GM21515 (cell line): ENCODE results near the gene NKTR.

Experiments
- ATAC-seq: cut with Tn5 transposase; IDR thresholded peaks from one replicate; pipeline ENCODE4 v1.9.1; 2021; ENCODE audit not compliant: unreplicated experiment

Gene NKTR

GRCh38 chr3:42647821-42648459 is 47.5 kb downstream of the NKTR start:
- ATAC-seq, result no peak

GRCh38 chr3:42649006-42649405 is 48.5 kb downstream of the NKTR start:
- ATAC-seq, result no peak

- ATAC-seq, result no peak
Measured at GRCh38 chr3:42649783-42650182, 49.3 kb downstream of the NKTR start.

GRCh38 chr3:42651248-42652091 is 51.0 kb downstream of the NKTR start:
- no peak for ATAC-seq

DNA sequence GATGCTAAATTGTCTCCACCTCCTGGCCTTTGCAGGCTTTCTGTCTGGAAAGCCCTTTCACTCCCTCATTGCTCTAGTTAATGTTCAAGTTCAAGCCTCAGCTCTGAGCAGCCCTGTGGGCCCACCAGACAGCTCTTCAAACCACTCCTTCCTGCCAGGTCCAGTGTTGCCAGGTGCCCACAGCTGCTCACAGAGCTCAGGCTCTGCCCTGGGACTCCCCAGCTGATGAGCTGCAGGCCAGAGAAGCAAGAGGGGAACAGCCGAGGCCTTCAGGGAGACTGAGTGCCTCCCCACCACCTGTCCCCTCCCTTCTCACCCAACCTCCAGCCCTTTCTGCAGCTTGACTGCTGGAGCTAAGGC is 51.7 kb downstream of the NKTR start:
- no peak for ATAC-seq

DNA sequence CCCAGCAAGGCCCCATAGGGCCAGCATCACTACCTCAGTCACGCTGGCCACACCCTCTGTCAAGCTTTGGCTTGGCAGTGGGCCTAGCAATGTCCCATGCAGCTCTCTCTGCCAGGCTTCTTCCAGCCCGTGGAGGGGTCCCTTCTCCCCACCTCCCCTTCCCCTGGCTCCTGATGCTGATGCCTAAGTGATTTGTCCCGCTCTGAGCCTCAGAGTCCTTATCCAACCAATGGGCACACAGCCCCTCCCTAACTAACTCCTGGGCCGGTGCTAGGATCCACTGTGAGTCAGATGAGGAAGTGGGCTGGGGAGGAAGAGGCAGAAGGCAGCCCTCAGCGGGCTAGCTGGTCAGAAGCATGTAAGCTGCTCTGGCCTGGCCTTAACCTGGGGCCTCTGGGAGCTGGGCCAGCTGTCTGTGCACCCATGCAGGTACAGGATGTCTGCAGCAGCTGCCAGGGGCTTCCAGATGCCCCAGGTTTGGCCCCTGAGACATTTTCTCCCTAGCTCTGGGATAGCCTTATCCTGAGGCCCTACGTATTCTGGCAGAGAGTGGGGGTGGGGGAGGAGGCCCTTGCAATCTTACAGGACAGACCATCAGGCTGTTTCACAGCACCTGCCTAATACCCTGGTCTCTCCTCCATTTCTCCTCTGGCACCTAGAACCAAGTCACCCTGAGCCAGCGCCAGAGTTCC is 52.3 kb downstream of the NKTR start:
- no peak for ATAC-seq

GRCh38 chr3:42653303-42653559 is 52.7 kb downstream of the NKTR start:
- no peak for ATAC-seq

GRCh38 chr3:42653560-42654330 is 53.3 kb downstream of the NKTR start, which contains the start of gene ZBTB47:
TSS of gene ZBTB47 (plus strand) at chr3:42653697. CDS start at chr3:42658356, 4,659 bp downstream.
- ATAC-seq, result no peak

GRCh38 chr3:42654331-42655201 is 54.1 kb downstream of the NKTR start:
- ATAC-seq, result no peak

- ATAC-seq, result no peak
Measured at GRCh38 chr3:42655331-42655888, 54.9 kb downstream of the NKTR start.

DNA sequence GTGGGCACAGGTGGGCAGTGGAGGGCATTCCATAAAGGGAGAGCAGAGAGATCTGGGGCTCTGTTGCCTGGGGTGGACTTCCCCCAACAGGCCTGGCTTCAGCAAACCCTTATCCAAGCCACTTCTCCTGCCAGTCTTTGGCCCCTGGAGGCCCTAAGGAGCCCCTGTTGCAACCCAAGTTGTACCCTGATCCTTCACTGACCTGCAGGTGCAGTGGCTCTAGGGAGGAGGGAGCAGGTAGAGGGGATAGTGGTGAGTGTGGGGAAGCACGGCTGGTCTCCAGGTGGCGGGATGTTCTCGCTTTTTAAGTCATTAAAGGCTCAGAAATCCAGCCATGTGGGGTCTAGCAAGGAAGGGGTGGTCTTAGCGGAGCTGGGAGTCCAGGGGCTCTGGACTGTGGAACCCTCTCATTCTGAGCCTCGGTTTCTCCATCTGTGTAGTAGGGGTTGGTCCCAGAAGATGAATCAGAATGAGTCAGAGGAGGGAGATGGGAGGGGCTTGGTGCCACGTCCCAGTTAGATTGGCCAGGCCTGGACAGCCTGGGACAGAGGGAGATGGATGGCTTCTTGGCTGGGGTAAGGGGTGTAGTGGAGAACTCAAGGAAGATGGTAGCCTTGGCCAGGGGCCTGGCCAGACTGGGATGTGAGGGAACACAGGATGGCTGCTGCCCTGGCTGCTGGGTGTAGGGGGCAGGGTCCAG is 55.6 kb downstream of the NKTR start:
- ATAC-seq, result no peak

GRCh38 chr3:42656680-42657610 is 56.5 kb downstream of the NKTR start:
- ATAC-seq, result no peak

- no peak for ATAC-seq
Measured at GRCh38 chr3:42657675-42658074, 57.2 kb downstream of the NKTR start.

GRCh38 chr3:42658091-42658770 is 57.7 kb downstream of the NKTR start:
- no peak for ATAC-seq

GRCh38 chr3:42658771-42659390 is 58.4 kb downstream of the NKTR start:
- ATAC-seq, result no peak

DNA sequence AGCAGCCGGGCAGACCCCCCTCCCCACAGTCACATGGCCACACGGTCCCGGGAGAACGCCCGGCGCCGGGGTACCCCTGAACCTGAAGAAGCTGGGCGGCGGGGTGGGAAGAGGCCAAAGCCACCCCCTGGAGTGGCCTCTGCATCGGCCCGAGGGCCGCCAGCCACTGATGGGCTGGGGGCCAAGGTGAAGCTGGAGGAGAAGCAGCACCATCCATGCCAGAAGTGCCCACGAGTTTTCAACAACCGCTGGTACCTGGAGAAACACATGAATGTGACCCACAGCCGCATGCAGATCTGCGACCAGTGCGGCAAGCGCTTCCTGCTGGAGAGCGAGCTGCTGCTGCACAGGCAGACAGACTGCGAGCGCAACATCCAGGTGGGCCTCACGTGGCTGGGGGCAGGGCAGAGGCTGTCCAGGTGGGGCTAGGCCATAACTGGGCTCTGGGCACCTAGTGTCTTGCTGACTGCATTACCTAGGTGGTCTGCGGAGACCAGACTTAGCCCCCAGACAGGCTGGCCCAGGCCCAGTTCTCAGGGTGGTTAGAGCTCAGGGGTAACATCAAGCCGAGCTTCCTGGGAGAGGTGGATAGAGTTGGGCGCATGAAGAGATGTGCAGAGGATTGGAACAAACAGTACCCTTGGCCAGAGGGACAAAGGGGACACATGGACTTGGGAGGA is 59.1 kb downstream of the NKTR start:
- no peak for ATAC-seq
